A172 (cell line): ENCODE measurements around the gene DYNLT3. TPM values are rescaled to one million over a fixed set of nuclear protein-coding genes. Genes with fewer than 3 reads are reported as not detected.

ENCODE experiments used
- total RNA-seq: library from RNA; depleted of rRNA; stranded (reverse); fragments of >200 nt; shearing (Covaris generic); gene quantifications from 2 replicates; pipeline ENCODE4 v1.2.3, GENCODE V29; 2014; rRNA removed

DYNLT3 gene
- total RNA-seq, 1 experiment from 2014 or later, result 84.9 TPM

Other genes starting within 250 kb of the DYNLT3 start
- gene XK, start 161.8 kb downstream of the DYNLT3 start, total RNA-seq, result 2.0 and 2.2 TPM in 2 replicates
- 0.19 TPM in 1 of 2 replicates, not detected in the other for gene CYBB, start 67.5 kb downstream of the DYNLT3 start, total RNA-seq
- gene SYTL5, start 159.0 kb upstream of the DYNLT3 start, total RNA-seq, result 8.1 and 8.5 TPM in 2 replicates